Activated CD8-positive, alpha-beta memory T cell treated with anti-CD3 and anti-CD28 coated beads, Interleukin-2, amount 10 ng/mL, durations not matched to agents 7 days and 5 days (primary cell): ENCODE data around the gene TEKT3. TPM values are rescaled to one million over a fixed set of nuclear protein-coding genes. Genes with fewer than 3 reads are reported as not detected.

Source experiments
- ATAC-seq: fragments of 150-1000 bp; cut with Tn5 transposase; one replicate; pipeline ENCODE4 v1.10.0; 2021; ENCODE audit warnings: moderate library complexity
- CTCF ChIA-PET: fragments of 350-600 bp; sonication (Branson Sonifier 250); formaldehyde crosslinking; loops from one replicate; lab custom pipeline; 2021; ENCODE audit warnings: antibody characterized with exemption; lab: Charles Lee
- DNase-seq: peaks from one replicate; pipeline ENCODE4 v3.0.0-alpha.2; 2020
- H3K27ac Mint-ChIP-seq: one replicate; pipeline ENCODE4 v1.8.0; 2021; ENCODE audit warnings: mild to moderate bottlenecking, mixed read lengths
- H3K27me3 Mint-ChIP-seq: one replicate; pipeline ENCODE4 v1.8.0; 2021; ENCODE audit warnings: mixed read lengths
- H3K36me3 Mint-ChIP-seq: one replicate; pipeline ENCODE4 v1.8.0; 2021; ENCODE audit warnings: mild to moderate bottlenecking, mixed read lengths
- H3K4me1 Mint-ChIP-seq: one replicate; pipeline ENCODE4 v1.8.0; 2021; ENCODE audit warnings: mixed read lengths
- H3K4me3 Mint-ChIP-seq: one replicate; pipeline ENCODE4 v1.8.0; 2021; ENCODE audit warnings: mild to moderate bottlenecking, moderate library complexity, mixed read lengths
- H3K9me3 Mint-ChIP-seq: one replicate; pipeline ENCODE4 v1.8.0; 2022; ENCODE audit warnings: low read depth, mixed read lengths
- total RNA-seq, 2 experiments: library from RNA; stranded (reverse); gene quantifications; one replicate each; pipeline ENCODE4 v1.2.3, GENCODE V29; 2021

Gene TEKT3
- total RNA-seq, 2 experiments from 2014 or later: not detected

GRCh38 chr17:15341966-15342365 lies 569 bp upstream of the TEKT3 start:
- Mint-ChIP-seq H3K4me1 (peaks cover 5% of the 10 kb centered on the region), H3K27me3 (peaks cover 67% of the 10 kb centered on the region), H3K27ac (no peak overlapping the region), H3K9me3 (no peaks in the 10 kb centered on the region), H3K4me3 (no peak overlapping the region), H3K36me3 (no peaks in the 10 kb centered on the region)
- ATAC-seq (no peak), DNase-seq (no peak)
- CTCF ChIA-PET: no interaction called here

- CTCF ChIA-PET: no interaction called here
Measured at GRCh38 chr17:15340966-15341365, 431 bp downstream of the TEKT3 start.

GRCh38 chr17:15335446-15335845 lies 6.0 kb downstream of the TEKT3 start:
- Mint-ChIP-seq H3K27me3 (peaks cover 27% of the 10 kb centered on the region), H3K36me3 (no peaks in the 10 kb centered on the region), H3K4me3 (no peak overlapping the region), H3K9me3 (peaks cover 2% of the 10 kb centered on the region), H3K27ac (no peak overlapping the region), H3K4me1 (no peaks in the 10 kb centered on the region)
- no peak for DNase-seq
- CTCF ChIA-PET: no interaction called here
- no peak for ATAC-seq

More at GRCh38 chr17:15340966-15341365, 431 bp downstream of the TEKT3 start:
- H3K4me1 Mint-ChIP-seq: peaks cover 5% of the 10 kb centered on the region
- DNase-seq (no peak), ATAC-seq (no peak)
- H3K4me3 Mint-ChIP-seq: no peak overlapping the region
- H3K9me3 Mint-ChIP-seq: no peaks in the 10 kb centered on the region
- H3K27me3 Mint-ChIP-seq: peaks cover 61% of the 10 kb centered on the region
- H3K27ac Mint-ChIP-seq: no peak overlapping the region
- no peaks in the 10 kb centered on the region for H3K36me3 Mint-ChIP-seq

GRCh38 chr17:15334266-15334665 lies 7.1 kb downstream of the TEKT3 start:
- H3K27me3 Mint-ChIP-seq: peaks cover 20% of the 10 kb centered on the region
- CTCF ChIA-PET: no interaction called here
- H3K4me1 Mint-ChIP-seq: no peaks in the 10 kb centered on the region
- peaks cover 2% of the 10 kb centered on the region for H3K9me3 Mint-ChIP-seq
- H3K36me3 Mint-ChIP-seq: no peaks in the 10 kb centered on the region
- ATAC-seq (no peak), DNase-seq (no peak)
- H3K4me3 Mint-ChIP-seq: no peak overlapping the region
- no peak overlapping the region for H3K27ac Mint-ChIP-seq

- Mint-ChIP-seq H3K4me3 (no peak overlapping the region), H3K27me3 (peaks cover 19% of the 10 kb centered on the region), H3K27ac (no peak overlapping the region), H3K9me3 (peaks cover 2% of the 10 kb centered on the region), H3K36me3 (no peaks in the 10 kb centered on the region), H3K4me1 (no peaks in the 10 kb centered on the region)
- DNase-seq (no peak), ATAC-seq (no peak)
- CTCF ChIA-PET: interaction anchor here (0.7 kb wide), 1 partner anchor 163 kb away, joined by 3 read pairs; no protein-coding TSS in a partner anchor
Measured at GRCh38 chr17:15332338-15332737, 9.1 kb downstream of the TEKT3 start.

GRCh38 chr17:15323131-15323530 lies 18.3 kb downstream of the TEKT3 start:
- Mint-ChIP-seq H3K27me3 (peaks cover 15% of the 10 kb centered on the region), H3K4me3 (no peak overlapping the region), H3K27ac (no peak overlapping the region), H3K9me3 (no peaks in the 10 kb centered on the region), H3K36me3 (no peaks in the 10 kb centered on the region), H3K4me1 (no peaks in the 10 kb centered on the region)
- ATAC-seq (no peak), DNase-seq (no peak)
- CTCF ChIA-PET: no interaction called here

- H3K27ac Mint-ChIP-seq: no peak overlapping the region
- CTCF ChIA-PET: no interaction called here
- no peak for ATAC-seq
- H3K36me3 Mint-ChIP-seq: no peaks in the 10 kb centered on the region
- DNase-seq: no peak
- H3K4me1 Mint-ChIP-seq: no peaks in the 10 kb centered on the region
- H3K27me3 Mint-ChIP-seq: peaks cover 15% of the 10 kb centered on the region
- H3K9me3 Mint-ChIP-seq: no peaks in the 10 kb centered on the region
- H3K4me3 Mint-ChIP-seq: no peak overlapping the region
Measured at GRCh38 chr17:15321556-15322251, 19.7 kb downstream of the TEKT3 start.

GRCh38 chr17:15319452-15320010 lies 21.9 kb downstream of the TEKT3 start:
- no peaks in the 10 kb centered on the region for H3K36me3 Mint-ChIP-seq
- peaks cover 9% of the 10 kb centered on the region for H3K27me3 Mint-ChIP-seq
- H3K4me3 Mint-ChIP-seq: no peak overlapping the region
- no peak for ATAC-seq
- H3K27ac Mint-ChIP-seq: no peak overlapping the region
- DNase-seq: no peak
- no peaks in the 10 kb centered on the region for H3K4me1 Mint-ChIP-seq
- H3K9me3 Mint-ChIP-seq: no peaks in the 10 kb centered on the region
- CTCF ChIA-PET: no interaction called here

- no peaks in the 10 kb centered on the region for H3K36me3 Mint-ChIP-seq
- peaks cover 10% of the 10 kb centered on the region for H3K27me3 Mint-ChIP-seq
- DNase-seq (no peak), ATAC-seq (no peak)
- H3K9me3 Mint-ChIP-seq: no peaks in the 10 kb centered on the region
- H3K4me1 Mint-ChIP-seq: no peaks in the 10 kb centered on the region
- CTCF ChIA-PET: no interaction called here
- no peak overlapping the region for H3K27ac Mint-ChIP-seq
- no peak overlapping the region for H3K4me3 Mint-ChIP-seq
Measured at GRCh38 chr17:15311996-15312395, 29.4 kb downstream of the TEKT3 start.

GRCh38 chr17:15309793-15310192 lies 31.6 kb downstream of the TEKT3 start:
- Mint-ChIP-seq H3K27ac (no peak overlapping the region), H3K4me3 (no peak overlapping the region), H3K4me1 (no peaks in the 10 kb centered on the region), H3K27me3 (peaks cover 5% of the 10 kb centered on the region), H3K36me3 (no peaks in the 10 kb centered on the region), H3K9me3 (no peaks in the 10 kb centered on the region)
- CTCF ChIA-PET: no interaction called here
- DNase-seq (no peak), ATAC-seq (no peak)

GRCh38 chr17:15309236-15309635 lies 32.2 kb downstream of the TEKT3 start:
- H3K4me1 Mint-ChIP-seq: no peaks in the 10 kb centered on the region

GRCh38 chr17:15308758-15309157 lies 32.6 kb downstream of the TEKT3 start:
- no peaks in the 10 kb centered on the region for H3K36me3 Mint-ChIP-seq
- CTCF ChIA-PET: no interaction called here
- no peak overlapping the region for H3K27ac Mint-ChIP-seq

More at GRCh38 chr17:15309236-15309635, 32.2 kb downstream of the TEKT3 start:
- CTCF ChIA-PET: no interaction called here
- no peak overlapping the region for H3K4me3 Mint-ChIP-seq
- no peaks in the 10 kb centered on the region for H3K36me3 Mint-ChIP-seq
- DNase-seq: no peak
- ATAC-seq: no peak
- no peak overlapping the region for H3K27ac Mint-ChIP-seq
- H3K9me3 Mint-ChIP-seq: no peaks in the 10 kb centered on the region
- peaks cover 5% of the 10 kb centered on the region for H3K27me3 Mint-ChIP-seq

GRCh38 chr17:15307710-15308111 lies 33.7 kb downstream of the TEKT3 start:
- Mint-ChIP-seq H3K27me3 (peaks cover 9% of the 10 kb centered on the region), H3K9me3 (no peaks in the 10 kb centered on the region), H3K27ac (no peak overlapping the region), H3K4me3 (no peak overlapping the region), H3K36me3 (no peaks in the 10 kb centered on the region), H3K4me1 (no peaks in the 10 kb centered on the region)
- ATAC-seq: no peak
- CTCF ChIA-PET: no interaction called here
- DNase-seq: no peak

More at GRCh38 chr17:15308758-15309157, 32.6 kb downstream of the TEKT3 start:
- no peak for ATAC-seq
- Mint-ChIP-seq H3K27me3 (peaks cover 5% of the 10 kb centered on the region), H3K4me1 (no peaks in the 10 kb centered on the region), H3K9me3 (no peaks in the 10 kb centered on the region), H3K4me3 (no peak overlapping the region)
- DNase-seq: no peak

- H3K27ac Mint-ChIP-seq: no peak overlapping the region
- CTCF ChIA-PET: no interaction called here
- no peaks in the 10 kb centered on the region for H3K4me1 Mint-ChIP-seq
- no peak for DNase-seq
- no peak for ATAC-seq
- no peaks in the 10 kb centered on the region for H3K36me3 Mint-ChIP-seq
- no peaks in the 10 kb centered on the region for H3K9me3 Mint-ChIP-seq
- H3K27me3 Mint-ChIP-seq: peaks cover 24% of the 10 kb centered on the region
- no peak overlapping the region for H3K4me3 Mint-ChIP-seq
Measured at GRCh38 chr17:15303851-15304250, 37.5 kb downstream of the TEKT3 start.
